ENCODE measurements around the gene NXNL1. TPM values are rescaled to one million over a fixed set of nuclear protein-coding genes. Genes with fewer than 3 reads are reported as not detected.
A peak's percentile ranks its signal among the peaks of the same experiment; 100 is the strongest.

NXNL1 gene
- total RNA-seq, 4 donors from 2014 or later = not detected

GRCh38 chr19:17504030-17504429 lies 43.3 kb upstream of the NXNL1 start:
- no peaks in the 10 kb centered on the region for H3K27me3 ChIP-seq
- WGBS = 100% methylated on average over 2 of the region's 2 CpGs
- peaks cover 15 to 59% (median 44%) of the 10 kb centered on the region in 4 donors for H3K4me1 ChIP-seq
- H3K9me3 ChIP-seq = no peaks in the 10 kb centered on the region
- H3K36me3 ChIP-seq = peaks cover 4 to 55% (median 35%) of the 10 kb centered on the region in 4 donors
- H3K27ac ChIP-seq (replicated peaks in 1 of 4) = peak overlapping the region in 1 of 4 donors; percentile 61
- no peak overlapping the region for H3K4me3 ChIP-seq
- TF ChIP-seq POLR2AphosphoS5 (IDR thresholded peaks at IDR 0.05) (no peak), POLR2A (IDR thresholded peaks at IDR 0.05; ENCODE audit: low read depth) (no peak), EP300 (IDR thresholded peaks at IDR 0.05) (no peak), CTCF (IDR thresholded peaks at IDR 0.05) (no peak)
- no peak for DNase-seq (ENCODE audit: extremely low spot score)
- intact Hi-C loops (cut with DNase I) = no loop called here

GRCh38 chr19:17503240-17503639 lies 42.5 kb upstream of the NXNL1 start:
- Histone ChIP-seq H3K36me3 (peaks cover 4 to 63% (median 37%) of the 10 kb centered on the region in 4 donors), H3K27me3 (no peaks in the 10 kb centered on the region), H3K9me3 (no peaks in the 10 kb centered on the region), H3K27ac (replicated peaks in 1 of 4) (no peak overlapping the region), H3K4me1 (peaks cover 20 to 53% (median 41%) of the 10 kb centered on the region in 4 donors), H3K4me3 (no peak overlapping the region)
- DNase-seq (ENCODE audit: extremely low spot score) = no peak
- WGBS = 86% methylated on average over 6 of the region's 6 CpGs
- no peak for TF ChIP-seq CTCF (IDR thresholded peaks at IDR 0.05)
- TF ChIP-seq POLR2AphosphoS5 (IDR thresholded peaks at IDR 0.05) = no peak
- no peak for TF ChIP-seq EP300 (IDR thresholded peaks at IDR 0.05)
- no peak for TF ChIP-seq POLR2A (IDR thresholded peaks at IDR 0.05; ENCODE audit: low read depth)
- intact Hi-C loops (cut with DNase I) = no loop called here

DNA sequence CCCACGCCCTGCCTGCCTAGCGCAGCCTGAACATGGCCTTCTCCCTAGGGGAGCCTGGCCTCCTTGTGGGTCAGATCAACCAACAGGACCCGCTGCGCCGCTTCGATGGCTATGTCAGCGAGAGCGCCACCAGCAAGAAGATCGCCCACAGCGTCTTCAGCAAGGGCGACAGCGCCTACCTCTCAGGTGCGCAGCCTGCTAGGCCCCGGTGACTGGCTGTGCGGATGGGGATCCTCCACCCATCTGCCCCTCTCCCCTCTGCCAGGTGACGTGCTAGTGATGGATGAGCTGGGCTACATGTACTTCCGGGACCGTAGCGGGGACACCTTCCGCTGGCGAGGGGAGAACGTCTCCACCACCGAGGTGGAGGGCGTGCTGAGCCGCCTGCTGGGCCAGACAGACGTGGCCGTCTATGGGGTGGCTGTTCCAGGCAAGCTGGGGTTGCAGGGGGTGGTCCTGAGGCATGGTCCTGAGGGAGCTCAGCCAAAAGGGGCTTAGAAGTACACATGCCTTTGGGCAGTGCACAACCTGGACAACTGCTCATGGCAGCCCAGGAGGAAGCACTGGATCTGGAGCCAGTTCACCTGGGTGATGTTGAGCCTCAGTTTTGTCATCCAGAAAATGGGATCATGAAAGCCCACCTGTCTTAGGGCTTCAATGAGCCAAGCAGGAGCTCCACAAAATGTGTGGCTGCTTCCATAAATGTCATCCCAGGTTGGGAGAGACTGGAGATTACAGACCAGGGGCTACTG lies 39.9 kb upstream of the NXNL1 start:
- H3K36me3 ChIP-seq = peaks cover 4 to 65% (median 46%) of the 10 kb centered on the region in 4 donors
- H3K4me1 ChIP-seq = peaks cover 21 to 58% (median 43%) of the 10 kb centered on the region in 4 donors

DNA sequence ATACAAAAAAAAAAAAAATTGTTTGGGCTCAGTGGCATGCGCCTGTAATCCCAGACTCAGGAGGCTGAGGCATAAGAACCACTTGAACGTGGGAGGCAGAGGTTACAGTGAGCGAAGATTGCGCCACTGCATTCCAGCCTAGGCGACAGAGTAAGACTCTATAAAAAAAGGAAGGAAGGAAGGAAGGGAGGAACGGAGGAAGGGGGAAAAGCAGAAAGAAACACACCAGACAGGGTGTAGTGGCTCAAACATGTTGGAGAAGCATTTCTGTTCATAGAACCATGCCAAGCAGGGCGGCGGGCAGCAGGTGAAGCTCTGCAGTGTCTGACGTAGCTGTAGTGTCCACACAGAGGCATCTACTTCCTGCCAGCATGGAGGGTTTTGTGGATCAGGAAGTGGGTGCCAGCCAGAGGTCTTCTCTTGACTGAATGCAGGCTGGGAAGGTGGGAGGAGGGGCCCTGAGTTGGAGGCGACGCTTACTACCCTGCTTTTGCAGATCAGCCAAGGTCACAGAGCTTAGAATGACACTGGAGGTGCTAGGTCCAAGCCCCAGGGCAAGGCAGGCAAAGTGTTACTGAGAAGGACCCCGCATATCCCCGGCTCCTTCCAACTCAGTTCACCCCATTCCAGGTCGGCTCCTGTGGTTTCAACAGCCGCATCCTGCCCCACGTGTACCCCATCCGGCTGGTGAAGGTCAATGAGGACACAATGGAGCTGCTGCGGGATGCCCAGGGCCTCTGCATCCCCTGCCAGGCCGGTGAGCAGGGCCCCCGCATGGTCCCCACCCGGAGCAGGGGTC lies 39.1 kb upstream of the NXNL1 start:
- intact Hi-C loops (cut with DNase I) = no loop called here
- peaks cover 4 to 57% (median 39%) of the 10 kb centered on the region in 4 donors for H3K36me3 ChIP-seq

More for the DNA sequence above, 39.9 kb upstream of the NXNL1 start:
- DNase-seq (ENCODE audit: extremely low spot score) = no peak
- Histone ChIP-seq H3K4me3 (no peak overlapping the region), H3K27ac (replicated peaks in 1 of 4) (peak overlapping the region in 2 of 4 donors; percentile 43 to 52), H3K27me3 (no peaks in the 10 kb centered on the region), H3K9me3 (no peaks in the 10 kb centered on the region)
- no CpG with 5 or more reads among the region's 27 CpGs for WGBS
- TF ChIP-seq POLR2A (IDR thresholded peaks at IDR 0.05; ENCODE audit: low read depth) (no peak), CTCF (IDR thresholded peaks at IDR 0.05) (no peak), EP300 (IDR thresholded peaks at IDR 0.05) (no peak), POLR2AphosphoS5 (IDR thresholded peaks at IDR 0.05) (no peak)
- intact Hi-C loops (cut with DNase I) = no loop called here

More for the DNA sequence above, 39.1 kb upstream of the NXNL1 start:
- H3K9me3 ChIP-seq = no peaks in the 10 kb centered on the region
- H3K27me3 ChIP-seq = no peaks in the 10 kb centered on the region
- TF ChIP-seq CTCF (IDR thresholded peaks at IDR 0.05) (no peak), POLR2A (IDR thresholded peaks at IDR 0.05; ENCODE audit: low read depth) (no peak), POLR2AphosphoS5 (IDR thresholded peaks at IDR 0.05) (no peak), EP300 (IDR thresholded peaks at IDR 0.05) (no peak)
- peak overlapping the region; percentile 18 to 52 (median 38) for H3K27ac ChIP-seq (replicated peaks in 1 of 4)
- H3K4me3 ChIP-seq = no peak overlapping the region
- peaks cover 21 to 50% (median 38%) of the 10 kb centered on the region in 4 donors for H3K4me1 ChIP-seq
- WGBS = 60% methylated on average over 14 of the region's 21 CpGs
- DNase-seq (ENCODE audit: extremely low spot score) = no peak
